Measurements from ENCODE around the gene MTMR8.
"Not testable (repeated sequence)": the region's sequence is repeated elsewhere in the genome, so short reads cannot be mapped to it uniquely, and the experiment has no call there.

MTMR8 gene

DNA sequence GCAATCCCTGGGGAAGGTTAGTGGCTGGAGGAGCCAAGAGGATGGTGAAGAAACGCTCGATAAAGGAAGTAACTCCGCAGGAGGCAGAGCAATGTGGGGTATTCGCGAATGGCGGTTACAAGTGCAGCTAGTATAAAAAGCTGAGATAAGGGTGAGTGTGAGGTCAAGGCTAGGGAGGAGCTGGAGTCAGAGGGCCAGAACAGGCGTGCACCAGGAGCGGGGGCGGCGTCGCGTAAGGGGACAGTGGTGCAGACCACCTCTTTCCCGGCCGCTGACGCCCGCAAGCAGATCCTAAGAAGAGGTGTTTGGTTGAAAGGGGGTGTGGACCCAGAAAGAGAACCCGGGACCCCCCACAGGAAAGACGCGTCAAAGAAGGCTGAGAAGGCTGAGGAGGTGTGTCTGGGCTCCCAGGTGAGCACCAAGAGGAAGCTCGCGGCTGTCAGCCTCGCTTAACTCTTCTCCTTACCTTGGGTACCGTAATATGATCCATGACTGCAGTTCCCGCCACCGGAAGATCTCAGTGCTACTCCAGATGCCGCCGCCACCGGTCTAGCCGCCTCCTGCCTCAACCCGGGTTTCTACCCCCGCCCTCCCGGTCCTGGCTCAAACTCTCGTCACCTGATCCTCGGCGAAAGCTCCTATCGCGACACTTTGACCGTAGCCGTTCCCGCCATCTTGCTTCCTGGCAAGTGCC is at the start of gene MTMR8:
Gene MTMR8, minus strand, starts transcription at position 579 of the 694 bp plus-strand sequence. Its CDS starts 89 bp downstream, at position 490.
- TF ChIP-seq, protein P1, sequence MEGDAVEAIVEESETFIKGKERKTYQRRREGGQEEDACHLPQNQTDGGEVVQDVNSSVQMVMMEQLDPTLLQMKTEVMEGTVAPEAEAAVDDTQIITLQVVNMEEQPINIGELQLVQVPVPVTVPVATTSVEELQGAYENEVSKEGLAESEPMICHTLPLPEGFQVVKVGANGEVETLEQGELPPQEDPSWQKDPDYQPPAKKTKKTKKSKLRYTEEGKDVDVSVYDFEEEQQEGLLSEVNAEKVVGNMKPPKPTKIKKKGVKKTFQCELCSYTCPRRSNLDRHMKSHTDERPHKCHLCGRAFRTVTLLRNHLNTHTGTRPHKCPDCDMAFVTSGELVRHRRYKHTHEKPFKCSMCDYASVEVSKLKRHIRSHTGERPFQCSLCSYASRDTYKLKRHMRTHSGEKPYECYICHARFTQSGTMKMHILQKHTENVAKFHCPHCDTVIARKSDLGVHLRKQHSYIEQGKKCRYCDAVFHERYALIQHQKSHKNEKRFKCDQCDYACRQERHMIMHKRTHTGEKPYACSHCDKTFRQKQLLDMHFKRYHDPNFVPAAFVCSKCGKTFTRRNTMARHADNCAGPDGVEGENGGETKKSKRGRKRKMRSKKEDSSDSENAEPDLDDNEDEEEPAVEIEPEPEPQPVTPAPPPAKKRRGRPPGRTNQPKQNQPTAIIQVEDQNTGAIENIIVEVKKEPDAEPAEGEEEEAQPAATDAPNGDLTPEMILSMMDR (conservative IDR thresholded peaks at IDR 0.05; ENCODE audit: low read depth, low read length) = no peak
- H3K4me3 ChIP-seq (ENCODE audit: low read depth, low read length) = peak within 1 kb of the TSS; percentile 41
- peak; percentile 8 for DNase-seq (ENCODE audit: low read depth)

DNA sequence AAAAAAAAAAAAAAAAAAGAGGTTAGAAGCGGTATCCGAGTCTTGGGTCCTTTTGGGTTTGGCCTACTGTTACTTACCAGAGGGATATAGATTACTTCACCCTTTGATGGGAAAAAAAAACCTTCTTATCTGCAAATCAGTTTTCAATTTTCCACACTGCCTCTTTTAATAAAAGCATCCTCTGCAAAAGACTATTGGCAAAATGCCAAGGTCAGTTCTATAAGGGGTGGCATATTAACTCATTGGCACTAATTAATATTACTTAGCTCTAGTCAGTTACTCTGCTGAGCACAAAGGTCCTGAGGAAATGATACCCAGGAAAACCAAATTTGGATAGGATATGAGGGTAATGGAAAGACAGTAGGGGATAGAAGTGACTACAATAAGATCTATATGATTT is 44.3 kb upstream of the MTMR8 start:
- no peak overlapping the region for H3K4me3 ChIP-seq (ENCODE audit: low read depth, low read length)
- TF ChIP-seq, protein P1 (conservative IDR thresholded peaks at IDR 0.05; ENCODE audit: low read depth, low read length) = no peak
- no peak for DNase-seq (ENCODE audit: low read depth)

DNA sequence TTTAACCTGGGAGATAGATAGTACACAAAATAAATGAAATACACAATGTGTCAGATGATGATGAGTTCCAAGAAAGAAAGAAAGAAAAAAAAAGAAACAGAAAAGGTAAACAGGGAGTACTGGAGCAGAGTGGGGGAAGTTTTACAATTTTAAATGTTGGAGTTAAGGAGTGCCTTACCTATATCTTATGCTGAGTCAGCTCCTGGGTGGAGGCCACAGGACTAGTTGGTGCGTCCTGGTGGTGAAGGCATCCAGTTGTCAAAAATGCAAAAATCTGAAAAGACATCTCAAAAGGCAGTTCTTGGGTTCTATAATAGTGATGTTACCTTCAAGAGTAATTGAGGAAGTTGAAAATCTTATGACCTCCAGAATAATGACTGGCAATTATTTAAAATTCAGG is 42.4 kb upstream of the MTMR8 start:
- no peak overlapping the region for H3K4me3 ChIP-seq (ENCODE audit: low read depth, low read length)
- TF ChIP-seq, protein P1 (conservative IDR thresholded peaks at IDR 0.05; ENCODE audit: low read depth, low read length) = no peak
- DNase-seq (ENCODE audit: low read depth) = no peak

DNA sequence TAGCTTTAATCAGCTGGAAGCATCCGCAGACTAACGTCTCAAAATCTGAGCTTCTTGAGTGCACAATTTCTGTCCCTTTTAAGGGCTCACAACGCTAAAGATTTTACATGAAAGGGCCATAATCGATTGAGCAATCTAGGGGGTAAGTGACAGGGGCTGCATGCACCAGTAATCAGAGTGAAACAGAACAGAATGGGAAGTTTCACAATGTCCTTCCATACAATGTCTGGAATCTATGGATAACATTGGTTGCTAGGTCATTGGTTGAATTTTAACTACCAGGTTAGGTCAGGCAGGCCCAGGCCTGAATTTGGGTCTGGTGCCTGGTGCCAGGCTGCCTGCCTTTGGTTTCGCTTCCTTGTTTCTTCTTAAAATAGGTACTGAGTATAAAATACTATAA is 42.0 kb upstream of the MTMR8 start:
- TF ChIP-seq, protein P1 (conservative IDR thresholded peaks at IDR 0.05; ENCODE audit: low read depth, low read length) = no peak
- H3K4me3 ChIP-seq (ENCODE audit: low read depth, low read length) = no peak overlapping the region
- no peak for DNase-seq (ENCODE audit: low read depth)

DNA sequence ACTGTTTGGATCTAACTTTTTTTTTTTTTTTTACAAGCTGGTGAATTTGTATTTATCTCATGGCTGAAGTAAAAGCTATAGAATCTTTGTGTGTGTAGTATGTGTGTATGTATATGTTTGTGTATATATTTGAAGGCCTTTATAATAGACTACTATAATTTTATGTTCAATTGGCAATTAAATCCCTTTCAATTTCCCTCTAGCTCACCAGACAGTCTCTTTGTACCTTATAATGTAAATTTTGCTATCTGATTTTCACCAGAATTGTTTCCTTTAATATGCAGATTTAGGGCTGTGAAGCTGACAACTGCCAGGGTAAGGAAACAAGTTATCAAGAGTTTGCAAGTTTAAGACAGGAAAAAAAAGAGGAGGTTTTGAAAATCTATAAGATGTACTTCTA is 33.1 kb upstream of the MTMR8 start:
- TF ChIP-seq, protein P1 (conservative IDR thresholded peaks at IDR 0.05; ENCODE audit: low read depth, low read length) = no peak
- DNase-seq (ENCODE audit: low read depth) = no peak
- H3K4me3 ChIP-seq (ENCODE audit: low read depth, low read length) = no peak overlapping the region

DNA sequence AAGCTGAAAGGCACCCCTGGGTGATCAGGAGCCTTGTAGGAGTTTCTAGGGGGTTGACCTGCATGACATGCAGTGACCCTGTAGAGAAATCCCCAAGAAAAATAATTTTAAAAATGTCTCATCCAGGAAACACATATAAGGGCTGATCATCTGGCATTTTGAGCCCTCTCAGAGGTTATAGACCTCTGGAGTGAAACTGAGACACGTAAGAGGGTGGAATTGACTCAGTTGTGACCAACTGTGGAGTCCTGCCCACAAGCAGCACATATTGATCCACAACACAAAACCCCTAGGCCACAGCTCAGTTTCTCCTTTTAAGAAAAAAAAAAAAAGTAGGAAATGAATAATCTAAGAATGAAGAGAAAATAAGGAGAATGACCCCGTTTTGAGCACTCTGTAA is 32.5 kb upstream of the MTMR8 start:
- no peak for DNase-seq (ENCODE audit: low read depth)
- TF ChIP-seq, protein P1 (conservative IDR thresholded peaks at IDR 0.05; ENCODE audit: low read depth, low read length) = no peak
- H3K4me3 ChIP-seq (ENCODE audit: low read depth, low read length) = no peak overlapping the region

DNA sequence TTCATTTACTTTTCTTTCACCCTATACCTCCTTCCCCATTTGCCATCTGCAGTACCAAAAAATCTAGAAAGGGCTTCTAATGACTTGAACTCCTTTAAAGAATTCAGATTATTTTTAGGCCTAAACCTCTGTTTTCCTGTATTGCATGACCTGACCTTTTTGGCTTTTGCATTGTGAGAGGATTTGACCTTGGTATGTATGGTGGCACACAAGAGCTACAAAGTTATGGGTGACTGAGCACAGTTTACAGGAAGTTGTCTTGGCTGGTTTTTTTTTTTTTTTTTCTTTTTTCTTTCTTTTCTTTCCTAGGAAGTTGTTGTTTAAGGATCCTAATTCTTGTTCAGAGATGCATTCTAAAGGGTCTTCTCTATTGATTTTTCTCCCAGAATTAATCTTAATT is 32.0 kb upstream of the MTMR8 start:
- TF ChIP-seq, protein P1 (conservative IDR thresholded peaks at IDR 0.05; ENCODE audit: low read depth, low read length) = no peak
- DNase-seq (ENCODE audit: low read depth) = no peak
- no peak overlapping the region for H3K4me3 ChIP-seq (ENCODE audit: low read depth, low read length)

DNA sequence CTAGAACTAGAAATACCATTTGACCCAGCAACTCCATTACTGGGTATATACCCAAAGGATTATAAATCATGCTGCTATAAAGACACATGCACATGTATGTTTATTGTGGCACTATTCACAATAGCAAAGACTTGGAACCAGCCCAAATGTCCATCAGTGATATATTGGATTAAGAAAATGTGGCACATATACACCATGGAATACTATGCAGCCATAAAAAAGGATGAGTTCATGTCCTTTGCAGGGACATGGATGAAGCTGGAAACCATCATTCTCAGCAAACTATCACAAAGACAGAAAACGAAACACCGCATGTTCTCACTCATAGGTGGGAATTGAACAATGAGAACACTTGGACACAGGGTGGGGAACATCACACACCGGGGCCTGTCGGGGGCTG is 14.5 kb upstream of the MTMR8 start:
- DNase-seq (ENCODE audit: low read depth) = not testable (repeated sequence)

More for the DNA sequence above, 14.5 kb upstream of the MTMR8 start:
- not testable (repeated sequence) for H3K4me3 ChIP-seq (ENCODE audit: low read depth, low read length)
